Neural progenitor cell (in vitro differentiated cells): ENCODE results near the gene ITGAD. TPM values are rescaled to one million over a fixed set of nuclear protein-coding genes. Genes with fewer than 3 reads are reported as not detected.

Experiments used
- DNase-seq: peaks from one replicate; pipeline ENCODE4 v3.0.0-alpha.2; 2016; ENCODE audit warnings: low spot score
- H2AFZ ChIP-seq: fragments of 200-600 bp; sonication (generic); replicated peaks from 2 replicates; pipeline ENCODE4 v1.6.1; 2016; ENCODE audit warnings: antibody characterized with exemption
- H3F3A ChIP-seq: fragments of 200-600 bp; sonication (generic); 2 replicates; pipeline ENCODE4 v1.6.1; 2016; ENCODE audit warnings: antibody characterized with exemption, low read depth
- H3K27ac ChIP-seq: fragments of 200-600 bp; sonication (generic); 2 replicates; pipeline ENCODE4 v1.5.1; 2016; ENCODE audit warnings: mild to moderate bottlenecking
- H3K27me3 ChIP-seq: fragments of 200-600 bp; sonication (generic); 2 replicates; pipeline ENCODE4 v1.6.1; 2016; ENCODE audit warnings: mild to moderate bottlenecking, moderate library complexity
- H3K36me3 ChIP-seq: fragments of 200-600 bp; sonication (generic); 2 replicates; pipeline ENCODE4 v1.5.1; 2016
- H3K4me1 ChIP-seq: fragments of 200-600 bp; sonication (generic); 2 replicates; pipeline ENCODE4 v1.6.1; 2016; ENCODE audit warnings: mixed run types
- H3K4me2 ChIP-seq: fragments of 200-600 bp; sonication (generic); 2 replicates; pipeline ENCODE4 v1.6.1; 2016
- H3K4me3 ChIP-seq: fragments of 200-600 bp; sonication (generic); 2 replicates; pipeline ENCODE4 v1.5.1; 2016
- H3K79me2 ChIP-seq: fragments of 200-600 bp; sonication (generic); 2 replicates; pipeline ENCODE4 v1.6.1; 2016; ENCODE audit warnings: low read depth
- H3K9ac ChIP-seq: fragments of 200-600 bp; sonication (generic); 2 replicates; pipeline ENCODE4 v1.6.1; 2016
- H3K9me3 ChIP-seq: fragments of 200-600 bp; sonication (generic); 2 replicates; pipeline ENCODE4 v1.5.1; 2016; ENCODE audit warnings: low read depth
- H4K20me1 ChIP-seq: fragments of 200-600 bp; sonication (generic); 2 replicates; pipeline ENCODE4 v1.6.1; 2016; ENCODE audit warnings: low read depth
- H3K27ac Mint-ChIP-seq: 3 replicates; pipeline ENCODE4 v1.8.0; 2021; ENCODE audit warnings: mixed read lengths
- H3K27me3 Mint-ChIP-seq: 2 replicates; pipeline ENCODE4 v1.8.0; 2022; ENCODE audit warnings: low read depth, mild to moderate bottlenecking, inconsistent platforms, moderate library complexity, mixed read lengths; ENCODE audit not compliant: insufficient read depth
- H3K36me3 Mint-ChIP-seq: 3 replicates; pipeline ENCODE4 v1.8.0; 2021; ENCODE audit warnings: mixed read lengths
- H3K4me1 Mint-ChIP-seq: 3 replicates; pipeline ENCODE4 v1.8.0; 2021; ENCODE audit warnings: mixed read lengths
- H3K4me3 Mint-ChIP-seq: 3 replicates; pipeline ENCODE4 v1.8.0; 2021; ENCODE audit warnings: mild to moderate bottlenecking, moderate library complexity, mixed read lengths
- H3K9me3 Mint-ChIP-seq: 3 replicates; pipeline ENCODE4 v1.8.0; 2020; ENCODE audit warnings: mixed read lengths
- EZH2 ChIP-seq: fragments of 200-600 bp; sonication (generic); IDR thresholded peaks from 2 replicates; pipeline ENCODE4 v1.6.1; 2017; ENCODE audit warnings: antibody characterized with exemption, mild to moderate bottlenecking, moderate library complexity
- EZH2phosphoT487 ChIP-seq: fragments of 200-600 bp; sonication (generic); IDR thresholded peaks from 2 replicates; pipeline ENCODE4 v1.6.1; 2017; ENCODE audit warnings: antibody characterized with exemption
- total RNA-seq: library from RNA; depleted of rRNA; stranded (reverse); fragments of >200 nt; gene quantifications from 2 replicates; pipeline ENCODE4 v1.2.3, GENCODE V29; 2015; ENCODE audit warnings: low replicate concordance
- TF ChIP-seq, protein P1 (sequence below): fragments of 200-600 bp; sonication (generic); IDR thresholded peaks from 2 replicates; pipeline ENCODE4 v1.5.1; 2017; ENCODE audit warnings: antibody characterized with exemption, mild to moderate bottlenecking

The ITGAD gene
- total RNA-seq, result not detected in 2 replicates

DNA sequence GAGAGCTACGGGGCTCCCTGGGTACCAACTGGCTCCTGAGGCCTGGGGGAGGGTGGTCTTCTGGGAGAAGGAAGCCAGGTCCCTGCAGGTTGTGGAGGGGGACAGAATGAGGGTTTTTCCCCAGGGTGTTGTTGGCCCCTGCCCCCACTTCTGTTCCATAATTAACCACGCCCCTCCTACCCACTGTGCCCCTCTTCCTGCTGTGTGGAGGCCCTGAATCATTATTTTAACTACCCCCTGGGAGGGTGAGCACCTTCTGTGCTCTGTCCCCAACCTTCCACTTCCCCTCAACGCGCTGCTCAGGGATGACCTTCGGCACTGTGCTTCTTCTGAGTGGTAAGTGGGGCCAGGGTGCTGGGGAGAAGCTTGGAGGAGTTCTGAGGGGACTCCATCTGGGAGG, at the start of gene ITGAD:
Gene ITGAD, plus strand, starts transcription at position 280 of the 400 bp plus-strand sequence. Its CDS starts 26 bp downstream, at position 306.
- H3K4me3 ChIP-seq, result no peak within 1 kb of the TSS
- H4K20me1 ChIP-seq, result no peaks in the 10 kb centered on the region
- peaks cover 5% of the 10 kb centered on the region for H3K27me3 Mint-ChIP-seq
- no peaks in the 10 kb centered on the region for H3K36me3 Mint-ChIP-seq
- no peak within 1 kb of the TSS for H3K4me2 ChIP-seq
- H3K9me3 ChIP-seq, result no peaks in the 10 kb centered on the region
- no peak within 1 kb of the TSS for H3K4me3 Mint-ChIP-seq
- H3K4me1 ChIP-seq, result no peaks in the 10 kb centered on the region
- H3K36me3 ChIP-seq, result no peaks in the 10 kb centered on the region
- H3F3A ChIP-seq, result no peaks in the 10 kb centered on the region
- no peak within 1 kb of the TSS for H3K27ac Mint-ChIP-seq
- H3K27me3 ChIP-seq, result no peaks in the 10 kb centered on the region
- no peak within 1 kb of the TSS for H2AFZ ChIP-seq
- H3K79me2 ChIP-seq, result no peaks in the 10 kb centered on the region
- DNase-seq, result no peak
- H3K9me3 Mint-ChIP-seq, result no peaks in the 10 kb centered on the region
- H3K4me1 Mint-ChIP-seq, result no peaks in the 10 kb centered on the region
- H3K27ac ChIP-seq, result no peak within 1 kb of the TSS
- no peak within 1 kb of the TSS for H3K9ac ChIP-seq
- TF ChIP-seq, protein P1, sequence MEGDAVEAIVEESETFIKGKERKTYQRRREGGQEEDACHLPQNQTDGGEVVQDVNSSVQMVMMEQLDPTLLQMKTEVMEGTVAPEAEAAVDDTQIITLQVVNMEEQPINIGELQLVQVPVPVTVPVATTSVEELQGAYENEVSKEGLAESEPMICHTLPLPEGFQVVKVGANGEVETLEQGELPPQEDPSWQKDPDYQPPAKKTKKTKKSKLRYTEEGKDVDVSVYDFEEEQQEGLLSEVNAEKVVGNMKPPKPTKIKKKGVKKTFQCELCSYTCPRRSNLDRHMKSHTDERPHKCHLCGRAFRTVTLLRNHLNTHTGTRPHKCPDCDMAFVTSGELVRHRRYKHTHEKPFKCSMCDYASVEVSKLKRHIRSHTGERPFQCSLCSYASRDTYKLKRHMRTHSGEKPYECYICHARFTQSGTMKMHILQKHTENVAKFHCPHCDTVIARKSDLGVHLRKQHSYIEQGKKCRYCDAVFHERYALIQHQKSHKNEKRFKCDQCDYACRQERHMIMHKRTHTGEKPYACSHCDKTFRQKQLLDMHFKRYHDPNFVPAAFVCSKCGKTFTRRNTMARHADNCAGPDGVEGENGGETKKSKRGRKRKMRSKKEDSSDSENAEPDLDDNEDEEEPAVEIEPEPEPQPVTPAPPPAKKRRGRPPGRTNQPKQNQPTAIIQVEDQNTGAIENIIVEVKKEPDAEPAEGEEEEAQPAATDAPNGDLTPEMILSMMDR, result no peak
- no peak for TF ChIP-seq EZH2

DNA sequence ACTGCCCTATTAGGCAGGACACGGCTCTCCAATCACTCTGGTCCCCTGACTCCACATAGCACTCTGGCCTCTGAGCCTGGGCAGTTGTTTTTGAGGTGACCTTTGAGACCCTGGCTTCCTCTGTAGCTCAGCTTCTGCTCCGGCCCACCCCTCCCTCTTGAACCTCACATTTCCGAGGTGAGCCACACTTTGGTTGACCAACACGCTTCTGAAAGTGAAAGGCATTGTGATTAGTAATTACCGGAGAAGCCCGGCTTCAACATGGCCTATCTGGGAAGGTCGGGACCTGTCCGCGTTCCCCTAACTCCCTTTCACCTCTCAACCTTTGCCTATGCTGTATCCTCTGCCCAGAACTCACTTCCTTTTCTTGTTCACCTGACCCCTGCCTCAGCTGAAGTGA, 48.4 kb upstream of the ITGAD start:
- Histone ChIP-seq H3K9me3 (no peaks in the 10 kb centered on the region), H4K20me1 (no peaks in the 10 kb centered on the region), H3K4me1 (no peaks in the 10 kb centered on the region), H3K4me2 (no peak overlapping the region), H3K9ac (no peak overlapping the region), H3K79me2 (no peaks in the 10 kb centered on the region), H3F3A (no peaks in the 10 kb centered on the region), H3K4me3 (no peak overlapping the region), H3K27me3 (no peaks in the 10 kb centered on the region), H3K27ac (no peak overlapping the region), H3K36me3 (no peaks in the 10 kb centered on the region), H2AFZ (no peak overlapping the region)
- Mint-ChIP-seq H3K4me3 (no peak overlapping the region), H3K9me3 (no peaks in the 10 kb centered on the region), H3K27me3 (peaks cover 6% of the 10 kb centered on the region), H3K36me3 (no peaks in the 10 kb centered on the region), H3K4me1 (peaks cover 7% of the 10 kb centered on the region), H3K27ac (no peak overlapping the region)
- TF ChIP-seq, protein P1, result no peak
- TF ChIP-seq EZH2 (no peak), EZH2phosphoT487 (no peak)
- no peak for DNase-seq

DNA sequence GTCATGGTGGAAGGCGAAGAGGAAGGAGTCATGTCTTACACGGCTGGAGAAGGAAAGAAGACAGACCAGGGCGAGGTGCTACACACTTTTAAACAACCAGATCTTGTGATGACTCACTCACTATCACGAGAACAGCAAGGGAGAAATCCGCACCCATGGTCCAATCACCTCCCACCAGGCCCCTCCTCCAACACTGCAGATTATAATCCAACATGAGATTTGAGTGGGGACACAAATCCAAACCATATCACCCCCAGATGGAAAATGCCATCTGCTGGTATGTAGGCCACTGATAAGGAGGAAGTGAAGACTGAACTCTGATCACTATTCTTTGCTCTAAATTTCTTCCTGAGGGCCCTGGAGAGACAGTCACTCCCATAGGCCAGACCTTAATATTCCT, 45.7 kb upstream of the ITGAD start:
- H3K9me3 Mint-ChIP-seq, result no peaks in the 10 kb centered on the region
- Histone ChIP-seq H3K4me2 (no peak overlapping the region), H3K4me3 (no peak overlapping the region), H3K9ac (no peak overlapping the region), H3K27me3 (no peaks in the 10 kb centered on the region), H3K9me3 (no peaks in the 10 kb centered on the region), H3F3A (no peaks in the 10 kb centered on the region), H3K36me3 (no peaks in the 10 kb centered on the region), H4K20me1 (no peaks in the 10 kb centered on the region), H3K27ac (no peak overlapping the region), H3K79me2 (no peaks in the 10 kb centered on the region), H3K4me1 (no peaks in the 10 kb centered on the region), H2AFZ (no peak overlapping the region)
- H3K4me1 Mint-ChIP-seq, result peaks cover 7% of the 10 kb centered on the region
- peaks cover 14% of the 10 kb centered on the region for H3K27me3 Mint-ChIP-seq
- no peak for DNase-seq
- no peak for TF ChIP-seq EZH2
- TF ChIP-seq, protein P1, result no peak
- TF ChIP-seq EZH2phosphoT487, result no peak
- H3K36me3 Mint-ChIP-seq, result no peaks in the 10 kb centered on the region
- H3K27ac Mint-ChIP-seq, result no peak overlapping the region
- H3K4me3 Mint-ChIP-seq, result no peak overlapping the region
